Erythroblast (primary cell): ENCODE data around the gene EHD1.

Experiments
- GATA1 ChIP-seq: IDR thresholded peaks from 2 replicates; pipeline ENCODE4 v1.6.1; 2011; ENCODE audit warnings: low read depth, mild to moderate bottlenecking, control low read depth, low read length, moderate library complexity
- POLR2A ChIP-seq: IDR thresholded peaks from 2 replicates; pipeline ENCODE4 v1.6.1; 2011; ENCODE audit warnings: mild to moderate bottlenecking, low read length

DNA sequence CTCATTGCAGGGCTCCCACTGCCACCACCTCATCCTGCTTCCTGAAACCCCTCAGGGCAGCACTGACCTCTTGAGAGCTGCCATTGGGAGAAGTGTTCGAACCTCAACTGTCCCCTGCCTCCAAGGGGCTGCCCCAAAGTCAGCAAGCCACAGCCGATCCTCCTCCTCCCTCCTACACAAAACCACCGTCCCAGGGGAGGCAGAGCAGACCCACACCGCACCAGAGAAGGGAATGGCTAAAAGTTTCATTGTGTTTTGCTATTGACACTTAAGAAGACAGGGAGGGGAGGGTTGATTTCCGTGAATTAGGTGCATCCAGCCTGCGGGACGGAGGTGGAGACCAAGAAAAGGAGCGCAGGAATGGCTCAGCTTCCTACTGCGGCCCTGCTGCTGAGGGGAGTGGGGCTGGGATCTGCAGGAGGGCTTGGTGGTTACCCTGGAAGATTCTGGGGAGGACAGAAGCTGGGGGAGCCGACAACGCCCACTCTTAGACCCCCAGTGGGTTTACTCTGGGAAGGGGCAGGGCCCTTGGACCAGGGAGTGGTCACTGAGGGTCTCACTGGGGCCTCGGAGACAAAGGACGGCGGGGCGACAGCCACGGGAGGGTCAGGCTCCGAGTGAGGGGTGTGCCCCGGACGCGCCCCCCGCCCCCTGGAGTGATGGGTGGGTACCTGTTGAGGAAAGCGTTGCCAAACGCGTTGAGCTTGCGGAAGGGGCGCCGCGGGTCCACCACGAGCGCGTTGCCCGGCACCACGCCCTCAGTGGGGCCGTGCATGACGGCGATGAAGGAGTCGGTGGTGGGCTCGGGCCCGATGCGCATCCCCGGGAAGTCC lies 815 bp downstream of the EHD1 start:
- TF ChIP-seq POLR2A (no peak), GATA1 (no peak)
